ENCODE measurements around the gene IGSF9. TPM values are rescaled to one million over a fixed set of nuclear protein-coding genes. Genes with fewer than 3 reads are reported as not detected.

The IGSF9 gene
- total and polyA plus RNA-seq, 2 of the 4 experiments (the other 2 are of a cell fraction) = 0.05 TPM; not detected in 1

DNA sequence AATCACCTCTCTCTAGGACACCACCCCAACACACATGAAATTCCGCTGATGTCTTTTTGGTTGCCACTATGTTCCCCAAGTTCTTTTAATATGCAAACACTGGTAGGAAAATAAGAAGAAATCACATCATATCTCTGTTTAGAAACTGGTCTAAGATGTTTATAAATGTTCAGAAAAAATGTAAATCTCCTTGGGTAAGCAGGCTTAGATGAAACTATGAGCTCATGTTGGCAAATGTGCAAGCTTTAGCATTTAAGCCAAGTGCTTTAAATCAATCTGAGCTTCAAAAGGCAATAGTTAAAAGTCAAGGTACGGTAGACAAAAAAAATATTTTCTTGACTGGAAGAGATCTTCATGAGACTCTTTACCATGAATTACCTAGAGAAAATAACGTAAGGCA is 33.8 kb upstream of the IGSF9 start:
- Histone ChIP-seq H2BK20ac (ENCODE audit: low read depth, low read length) (no peak overlapping the region), H3K4ac (ENCODE audit: low read depth, low read length) (no peak overlapping the region), H3K4me3 (ENCODE audit: insufficient read depth, low read depth, low read length) (no peak overlapping the region), H2BK120ac (ENCODE audit: low read depth, low read length) (no peak overlapping the region), H2AK5ac (ENCODE audit: low read depth, low read length) (no peak overlapping the region), H3K9me3 (ENCODE audit: control insufficient read depth, insufficient read depth, low read length) (no peaks in the 10 kb centered on the region), H2AK9ac (replicated peaks; ENCODE audit: low read depth, low read length, poor library complexity) (no peak overlapping the region), H4K8ac (ENCODE audit: low read depth in 2 of 2, low read length in 2 of 2) (no peak overlapping the region), H3K18ac (ENCODE audit: low read depth, low read length) (no peak overlapping the region), H3K56ac (ENCODE audit: extremely low read depth, insufficient read depth, low read length) (no peak overlapping the region), H4K20me1 (ENCODE audit: insufficient read depth, low read length) (no peaks in the 10 kb centered on the region), H3K9me1 (ENCODE audit: insufficient read depth, low read length) (peaks cover 3% of the 10 kb centered on the region; the same call in 1 of the 2 replicates), H2BK5ac (ENCODE audit: low read depth, low read length, poor library complexity, severe bottlenecking) (no peak overlapping the region), H3K36me3 (ENCODE audit: control insufficient read depth, insufficient read depth, low read length) (no peaks in the 10 kb centered on the region; the same call in 1 of the 2 replicates), H3K9ac (ENCODE audit: low read depth, low read length) (no peak overlapping the region), H3K27me3 (ENCODE audit: control insufficient read depth, insufficient read depth, low read length) (peaks cover 30% of the 10 kb centered on the region), H2BK15ac (ENCODE audit: low read depth, low read length) (no peak overlapping the region), H2AFZ (replicated peaks; ENCODE audit: low read length, poor library complexity) (no peak overlapping the region), H3K4me2 (ENCODE audit: low read depth, low read length) (peak overlapping the region; percentile 1; the same call in 1 of the 2 replicates), H3K4me1 (ENCODE audit: control insufficient read depth, insufficient read depth, low read length) (peaks cover 8% of the 10 kb centered on the region; the same call in 1 of the 2 replicates), H3K27ac (ENCODE audit: insufficient read depth, low read length) (no peak overlapping the region; the same call in 1 of the 2 replicates), H3K23ac (ENCODE audit: low read depth, low read length) (no peak overlapping the region), H4K91ac (ENCODE audit: insufficient read depth, low read depth, low read length) (no peak overlapping the region), H3K14ac (replicated peaks; ENCODE audit: low read depth, low read length) (no peak overlapping the region), H3K79me1 (ENCODE audit: low read depth in 1 of 2, low read length in 2 of 2) (no peaks in the 10 kb centered on the region), H4K5ac (ENCODE audit: low read depth, low read length) (no peak overlapping the region)
- no CpG with 5 or more reads among the region's 3 CpGs for WGBS, 2 experiments (ENCODE audit: extremely low coverage in 2 of 2, insufficient read length in 1 of 2)
- ChIA-PET CTCF (interaction anchor here (0.6 to 0.9 kb wide), 5 partner anchors 10 to 181 kb away, joined by 3 to 9 read pairs (median 4); no protein-coding TSS in a partner anchor), POLR2A (ENCODE audit: unreplicated experiment) (no interaction called here)
- ATAC-seq (ENCODE audit: low read depth) (peak; percentile 84), DNase-seq (peak; percentile 76)
- intact Hi-C loops (cut with micrococcal nuclease) = no loop called here
- BruUV-seq (replicated peaks) = no TSS peak
- in situ Hi-C loops (cut with MboI; ENCODE audit: low sequenced_read_pairs) = no loop called here
- TF ChIP-seq FOS (IDR thresholded peaks at IDR 0.05; ENCODE audit: low read depth, low read length) (no peak), RCOR1 (IDR thresholded peaks at IDR 0.05; ENCODE audit: insufficient replicate concordance, low read length) (no peak), RFX5 (IDR thresholded peaks at IDR 0.05; ENCODE audit: low read depth, low read length) (no peak), CEBPB (IDR thresholded peaks at IDR 0.05; ENCODE audit: low read depth, low read length) (0 out of 2 replicates have a peak, but pooled peaks have one; percentile 5), POLR2A (IDR thresholded peaks at IDR 0.05; ENCODE audit: low read depth, low read length) (no peak)
- dilution Hi-C loops (cut with HindIII; ENCODE audit: low sequenced_read_pairs, unreplicated experiment) = no loop called here

Measured in IMR-90 (cell line).